ENCODE results near the gene SMAD3. TPM values are rescaled to one million over a fixed set of nuclear protein-coding genes. Genes with fewer than 3 reads are reported as not detected.
A peak's percentile ranks its signal among the peaks of the same experiment; 100 is the strongest.
"Not testable (repeated sequence)": the region's sequence is repeated elsewhere in the genome, so short reads cannot be mapped to it uniquely, and the experiment has no call there.

SMAD3 gene
- total RNA-seq, 2 donors from 2014 or later = 20.8 to 37.8 TPM

DNA sequence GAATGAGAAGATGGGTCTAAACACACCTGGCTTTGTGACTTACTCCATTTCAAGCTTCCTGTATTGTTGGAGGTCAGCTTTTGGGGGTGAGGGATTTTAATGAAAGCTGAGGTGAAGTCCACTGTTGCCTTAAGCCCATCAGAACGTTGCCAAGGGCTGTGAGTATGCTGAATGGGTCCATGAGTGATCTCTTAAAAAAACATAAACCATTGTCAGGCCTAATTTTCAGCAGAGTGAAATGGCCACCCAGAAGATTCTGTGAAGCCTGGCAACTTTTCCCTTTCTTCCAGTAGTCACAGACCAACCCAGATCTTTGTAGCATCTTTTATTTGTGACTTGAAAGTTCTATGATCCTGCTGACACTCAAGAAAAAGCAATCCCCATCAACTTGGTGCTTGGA, 87.0 kb downstream of the SMAD3 start:
- peak overlapping the region in 1 of 2 donors; percentile 24 for H3K27ac ChIP-seq

DNA sequence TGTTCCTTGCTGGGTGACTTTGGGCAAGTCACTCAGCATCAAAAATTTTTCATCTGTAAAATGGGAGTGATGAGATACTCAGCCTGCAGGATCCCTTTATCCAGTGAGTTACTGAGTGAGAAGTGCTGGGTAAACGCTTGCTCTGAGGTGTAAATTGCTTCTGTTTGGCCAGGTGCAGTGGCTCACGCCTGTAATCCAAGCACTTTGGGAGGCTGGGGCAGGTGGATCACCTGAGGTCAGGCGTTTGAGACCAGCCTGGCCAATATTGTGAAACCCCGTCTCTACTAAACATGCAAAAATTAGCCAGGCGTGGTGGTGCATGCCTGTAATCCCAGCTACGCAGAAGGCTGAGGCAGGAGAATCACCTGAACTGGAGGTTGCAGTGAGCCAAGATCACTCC, 87.6 kb downstream of the SMAD3 start:
- not testable (repeated sequence) for DNase-seq (ENCODE audit: low spot score); H3K9me3 ChIP-seq
- peaks cover 0 to 54% of the 10 kb centered on the region in 2 donors for H3K4me1 ChIP-seq

More for the DNA sequence above, 87.0 kb downstream of the SMAD3 start:
- TF ChIP-seq, protein P1, sequence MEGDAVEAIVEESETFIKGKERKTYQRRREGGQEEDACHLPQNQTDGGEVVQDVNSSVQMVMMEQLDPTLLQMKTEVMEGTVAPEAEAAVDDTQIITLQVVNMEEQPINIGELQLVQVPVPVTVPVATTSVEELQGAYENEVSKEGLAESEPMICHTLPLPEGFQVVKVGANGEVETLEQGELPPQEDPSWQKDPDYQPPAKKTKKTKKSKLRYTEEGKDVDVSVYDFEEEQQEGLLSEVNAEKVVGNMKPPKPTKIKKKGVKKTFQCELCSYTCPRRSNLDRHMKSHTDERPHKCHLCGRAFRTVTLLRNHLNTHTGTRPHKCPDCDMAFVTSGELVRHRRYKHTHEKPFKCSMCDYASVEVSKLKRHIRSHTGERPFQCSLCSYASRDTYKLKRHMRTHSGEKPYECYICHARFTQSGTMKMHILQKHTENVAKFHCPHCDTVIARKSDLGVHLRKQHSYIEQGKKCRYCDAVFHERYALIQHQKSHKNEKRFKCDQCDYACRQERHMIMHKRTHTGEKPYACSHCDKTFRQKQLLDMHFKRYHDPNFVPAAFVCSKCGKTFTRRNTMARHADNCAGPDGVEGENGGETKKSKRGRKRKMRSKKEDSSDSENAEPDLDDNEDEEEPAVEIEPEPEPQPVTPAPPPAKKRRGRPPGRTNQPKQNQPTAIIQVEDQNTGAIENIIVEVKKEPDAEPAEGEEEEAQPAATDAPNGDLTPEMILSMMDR (IDR thresholded peaks at IDR 0.05) = no peak
- Histone ChIP-seq H3K4me1 (peaks cover 0 to 54% of the 10 kb centered on the region in 2 donors), H3K9me3 (no peaks in the 10 kb centered on the region), H3K36me3 (no peaks in the 10 kb centered on the region), H3K27me3 (no peaks in the 10 kb centered on the region), H3K4me3 (no peak overlapping the region)
- DNase-seq (ENCODE audit: low spot score) = no peak

DNA sequence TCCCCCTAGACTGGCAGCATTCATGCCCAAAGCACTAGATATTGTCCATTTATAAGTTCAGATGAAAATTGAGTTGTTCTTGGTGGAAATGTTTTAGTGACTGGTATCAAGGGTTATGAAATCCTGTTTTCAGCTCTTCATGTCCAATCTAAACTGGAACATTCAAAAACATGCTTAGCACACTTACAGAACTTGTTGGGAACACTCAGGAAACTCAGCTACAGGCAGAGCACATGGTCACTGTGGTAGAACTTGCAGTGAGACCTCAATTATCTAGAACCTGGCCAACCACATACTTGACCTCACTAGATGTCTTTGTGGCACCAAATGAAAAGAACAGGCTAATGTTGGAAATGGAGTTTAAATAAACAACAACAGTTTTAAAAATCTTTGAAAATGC, 88.8 kb downstream of the SMAD3 start:
- Histone ChIP-seq H3K36me3 (no peaks in the 10 kb centered on the region), H3K4me1 (peaks cover 0 to 53% of the 10 kb centered on the region in 2 donors), H3K9me3 (no peaks in the 10 kb centered on the region), H3K27me3 (no peaks in the 10 kb centered on the region), H3K27ac (peak overlapping the region in 1 of 2 donors; percentile 17), H3K4me3 (no peak overlapping the region)
- DNase-seq (ENCODE audit: low spot score) = no peak
- TF ChIP-seq, protein P1 (IDR thresholded peaks at IDR 0.05) = no peak

More for the DNA sequence above, 87.6 kb downstream of the SMAD3 start:
- not testable (repeated sequence) for H3K27me3 ChIP-seq, H3K36me3 ChIP-seq, H3K27ac ChIP-seq, H3K4me3 ChIP-seq

DNA sequence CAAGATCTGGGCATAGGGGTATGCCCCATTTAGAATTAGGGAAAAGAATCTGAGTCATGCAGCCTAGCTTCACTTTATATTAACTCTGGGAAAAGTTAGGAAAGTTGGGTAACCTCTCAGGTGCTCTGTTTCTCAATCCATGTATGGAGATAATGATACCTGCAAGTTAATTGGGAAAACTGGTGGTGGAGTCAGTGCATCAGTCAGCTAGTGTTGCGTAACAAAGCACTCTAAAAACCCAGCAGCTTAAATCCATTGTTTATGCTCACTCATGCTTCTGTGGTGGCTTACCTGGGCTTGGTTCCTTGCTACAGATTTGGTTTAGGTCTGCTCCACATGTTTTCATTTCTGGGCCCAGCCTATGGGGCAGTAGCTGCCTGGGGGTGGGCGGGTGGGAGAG, 91.0 kb downstream of the SMAD3 start:
- peaks cover 0 to 36% of the 10 kb centered on the region in 2 donors for H3K4me1 ChIP-seq
- H3K9me3 ChIP-seq = no peaks in the 10 kb centered on the region
- no peaks in the 10 kb centered on the region for H3K36me3 ChIP-seq
- no peak overlapping the region for H3K4me3 ChIP-seq
- H3K27me3 ChIP-seq = no peaks in the 10 kb centered on the region
- no peak overlapping the region for H3K27ac ChIP-seq
- TF ChIP-seq, protein P1 (IDR thresholded peaks at IDR 0.05) = no peak
- no peak for DNase-seq (ENCODE audit: low spot score)

DNA sequence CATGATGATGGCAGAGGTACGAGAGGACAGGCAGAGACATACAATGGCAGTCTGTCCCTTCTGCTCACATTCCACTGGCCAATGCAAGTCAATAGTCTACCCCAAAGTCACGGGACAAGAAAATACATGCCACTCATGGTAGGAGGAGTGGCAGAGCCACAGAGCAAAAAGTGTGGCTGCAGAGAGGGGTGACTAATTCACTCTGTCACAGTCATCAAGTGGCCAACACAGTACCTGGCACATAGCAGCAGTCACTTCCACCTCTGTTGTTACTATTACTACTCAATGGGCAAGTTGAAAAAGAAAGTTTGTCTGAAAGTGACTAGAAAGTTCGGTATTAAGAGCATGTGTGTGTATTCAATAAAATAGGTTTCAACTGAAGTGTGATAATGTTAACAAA, 91.4 kb downstream of the SMAD3 start:
- Histone ChIP-seq H3K4me1 (peaks cover 0 to 40% of the 10 kb centered on the region in 2 donors), H3K36me3 (no peaks in the 10 kb centered on the region), H3K9me3 (no peaks in the 10 kb centered on the region), H3K27me3 (no peaks in the 10 kb centered on the region), H3K4me3 (no peak overlapping the region), H3K27ac (no peak overlapping the region)
- DNase-seq (ENCODE audit: low spot score) = no peak
- TF ChIP-seq, protein P1 (IDR thresholded peaks at IDR 0.05) = no peak

DNA sequence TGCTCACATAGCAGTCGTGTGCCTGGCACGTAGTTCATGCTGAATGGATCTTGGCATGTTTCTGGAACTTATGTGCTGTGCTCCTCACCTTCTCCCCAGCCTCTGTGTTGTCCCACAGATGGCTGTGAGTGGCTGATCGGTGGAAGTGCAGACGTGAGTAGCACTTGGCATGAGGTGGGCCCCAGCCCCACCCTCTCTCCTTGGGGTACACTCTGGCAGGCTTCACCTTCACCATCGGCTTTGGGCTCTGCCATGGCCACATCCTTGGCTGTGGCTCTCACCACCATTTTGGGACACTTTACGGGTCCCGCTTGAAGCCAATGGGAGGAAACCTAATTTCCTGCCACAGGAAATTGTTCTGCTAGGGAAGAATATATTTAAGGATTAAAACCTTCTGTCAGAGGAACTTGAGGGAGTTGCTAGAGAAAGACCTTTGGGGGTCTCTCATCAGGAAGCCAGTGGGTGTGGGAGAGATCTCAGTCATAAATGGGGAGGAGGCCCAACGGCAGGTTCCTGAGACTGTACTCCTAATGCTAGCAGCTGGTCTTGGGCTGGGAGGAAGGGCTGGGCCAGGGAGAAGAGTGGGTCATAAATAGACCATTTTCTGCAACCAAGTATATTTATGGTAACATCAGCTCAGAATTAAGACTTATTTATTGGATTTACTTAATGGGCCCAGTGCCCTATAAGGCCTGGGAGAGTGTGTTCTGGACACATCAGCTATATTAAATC, 92.3 kb downstream of the SMAD3 start:
- peaks cover 0 to 49% of the 10 kb centered on the region in 2 donors for H3K4me1 ChIP-seq
- no peaks in the 10 kb centered on the region for H3K27me3 ChIP-seq
- no peak for DNase-seq (ENCODE audit: low spot score)
- no peaks in the 10 kb centered on the region for H3K36me3 ChIP-seq
- H3K4me3 ChIP-seq = no peak overlapping the region
- no peaks in the 10 kb centered on the region for H3K9me3 ChIP-seq
- H3K27ac ChIP-seq = peak overlapping the region; percentile 4 to 37
- TF ChIP-seq, protein P1 (IDR thresholded peaks at IDR 0.05) = no peak

Data from right atrium auricular region (tissue), 2 donors.